Colonic mucosa (tissue), 4 donors: ENCODE measurements around the gene MYO7B. TPM values are rescaled to one million over a fixed set of nuclear protein-coding genes. Genes with fewer than 3 reads are reported as not detected.

Source experiments
- DNase-seq: peaks from one replicate; pipeline ENCODE4 v3.0.0-alpha.2; 2020
- H3K27ac ChIP-seq: fragments of 200-600 bp; one replicate; pipeline ENCODE4 v1.8.0; 2021
- H3K27me3 ChIP-seq: fragments of 200-600 bp; one replicate; pipeline ENCODE4 v1.8.0; 2021
- H3K36me3 ChIP-seq: fragments of 200-600 bp; one replicate; pipeline ENCODE4 v1.8.0; 2021
- H3K4me1 ChIP-seq: fragments of 200-600 bp; one replicate; pipeline ENCODE4 v1.8.0; 2021; ENCODE audit warnings: mild to moderate bottlenecking
- H3K4me3 ChIP-seq: fragments of 200-600 bp; one replicate; pipeline ENCODE4 v1.8.0; 2021
- H3K9ac ChIP-seq, 2 donors: one replicate each; pipeline ENCODE4 v1.7.0; 2013; ENCODE audit warnings: control low read depth in 2 of 2, low read depth in 2 of 2, low read length in 2 of 2
- H3K9me3 ChIP-seq: fragments of 200-600 bp; one replicate; pipeline ENCODE4 v1.8.0; 2021
- intact Hi-C: fragments of 100-400 bp; cut with DNase I; formaldehyde crosslinking; loops from one replicate; pipeline ENCODE4 v1.14.1; 2022
- total RNA-seq, 2 donors: library from RNA; stranded (reverse); fragmentation: NEBNext Ultra II Directional in 1 of 2; extraction: Animal tissue kit (Norgen Biotek cat#: 25700) in 1 of 2; gene quantifications; one replicate each; pipeline ENCODE4 v1.2.1, GENCODE V29; 2021
- TF ChIP-seq, protein P1 (sequence below): fragments of 200-600 bp; IDR thresholded peaks from one replicate; pipeline ENCODE4 v1.8.0; 2022; ENCODE audit warnings: antibody characterized with exemption, mild to moderate bottlenecking
- donor health status: healthy.
- donor health status: DM: no; HTN: no; CAD: no.
- donor health status: DM: no; HTN: no; CAD: no.

MYO7B gene
- total RNA-seq, 2 donors from 2014 or later: 159 to 218 TPM

DNA sequence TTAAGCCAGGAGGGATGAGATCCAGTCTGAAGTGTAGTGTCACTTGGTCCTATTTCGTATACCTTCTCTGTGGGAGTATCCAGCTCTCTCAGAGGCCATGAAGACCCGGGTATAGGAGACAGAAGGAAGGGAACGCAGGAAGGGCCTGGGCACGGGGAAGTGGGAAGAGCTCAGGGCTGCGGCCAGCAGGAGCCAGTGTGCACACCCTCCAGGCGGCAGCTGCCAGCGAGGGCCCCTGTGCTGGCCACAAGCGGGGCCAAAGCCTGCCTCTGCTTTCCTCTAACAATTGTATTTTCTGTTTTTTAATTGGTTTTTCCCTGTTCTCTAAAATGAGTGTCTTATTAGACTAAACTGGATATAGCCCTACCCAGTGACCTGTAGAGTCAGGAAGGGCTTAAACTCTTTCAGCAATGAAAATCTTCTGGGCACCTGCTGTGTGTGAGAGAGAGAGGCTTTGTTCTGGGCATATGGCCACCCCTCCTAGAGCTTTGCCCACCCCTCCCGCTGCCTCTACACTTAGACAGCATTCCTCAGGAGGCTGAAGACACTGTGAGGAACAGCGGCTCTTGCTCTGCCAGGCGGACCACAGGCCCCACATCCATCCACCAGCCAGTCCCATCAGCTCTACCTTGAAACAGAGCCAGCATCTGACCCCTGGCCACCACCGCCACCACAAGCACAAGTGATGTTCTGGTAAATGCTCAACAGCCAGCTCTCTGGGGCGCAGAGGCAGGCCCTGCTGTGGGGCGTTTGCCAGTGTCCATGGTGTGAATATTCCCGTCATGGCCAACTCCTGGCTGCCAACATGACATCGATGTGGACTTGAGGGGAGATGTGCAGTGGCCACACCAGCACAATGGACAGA lies 120.0 kb downstream of the MYO7B start:
- Histone ChIP-seq H3K4me3 (no peak overlapping the region), H3K9ac (no peak overlapping the region), H3K27ac (no peak overlapping the region), H3K9me3 (no peaks in the 10 kb centered on the region), H3K27me3 (no peaks in the 10 kb centered on the region), H3K36me3 (no peaks in the 10 kb centered on the region), H3K4me1 (no peaks in the 10 kb centered on the region)
- no peak for DNase-seq
- TF ChIP-seq, protein P1, sequence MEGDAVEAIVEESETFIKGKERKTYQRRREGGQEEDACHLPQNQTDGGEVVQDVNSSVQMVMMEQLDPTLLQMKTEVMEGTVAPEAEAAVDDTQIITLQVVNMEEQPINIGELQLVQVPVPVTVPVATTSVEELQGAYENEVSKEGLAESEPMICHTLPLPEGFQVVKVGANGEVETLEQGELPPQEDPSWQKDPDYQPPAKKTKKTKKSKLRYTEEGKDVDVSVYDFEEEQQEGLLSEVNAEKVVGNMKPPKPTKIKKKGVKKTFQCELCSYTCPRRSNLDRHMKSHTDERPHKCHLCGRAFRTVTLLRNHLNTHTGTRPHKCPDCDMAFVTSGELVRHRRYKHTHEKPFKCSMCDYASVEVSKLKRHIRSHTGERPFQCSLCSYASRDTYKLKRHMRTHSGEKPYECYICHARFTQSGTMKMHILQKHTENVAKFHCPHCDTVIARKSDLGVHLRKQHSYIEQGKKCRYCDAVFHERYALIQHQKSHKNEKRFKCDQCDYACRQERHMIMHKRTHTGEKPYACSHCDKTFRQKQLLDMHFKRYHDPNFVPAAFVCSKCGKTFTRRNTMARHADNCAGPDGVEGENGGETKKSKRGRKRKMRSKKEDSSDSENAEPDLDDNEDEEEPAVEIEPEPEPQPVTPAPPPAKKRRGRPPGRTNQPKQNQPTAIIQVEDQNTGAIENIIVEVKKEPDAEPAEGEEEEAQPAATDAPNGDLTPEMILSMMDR: no peak
- intact Hi-C loops: no loop called here

DNA sequence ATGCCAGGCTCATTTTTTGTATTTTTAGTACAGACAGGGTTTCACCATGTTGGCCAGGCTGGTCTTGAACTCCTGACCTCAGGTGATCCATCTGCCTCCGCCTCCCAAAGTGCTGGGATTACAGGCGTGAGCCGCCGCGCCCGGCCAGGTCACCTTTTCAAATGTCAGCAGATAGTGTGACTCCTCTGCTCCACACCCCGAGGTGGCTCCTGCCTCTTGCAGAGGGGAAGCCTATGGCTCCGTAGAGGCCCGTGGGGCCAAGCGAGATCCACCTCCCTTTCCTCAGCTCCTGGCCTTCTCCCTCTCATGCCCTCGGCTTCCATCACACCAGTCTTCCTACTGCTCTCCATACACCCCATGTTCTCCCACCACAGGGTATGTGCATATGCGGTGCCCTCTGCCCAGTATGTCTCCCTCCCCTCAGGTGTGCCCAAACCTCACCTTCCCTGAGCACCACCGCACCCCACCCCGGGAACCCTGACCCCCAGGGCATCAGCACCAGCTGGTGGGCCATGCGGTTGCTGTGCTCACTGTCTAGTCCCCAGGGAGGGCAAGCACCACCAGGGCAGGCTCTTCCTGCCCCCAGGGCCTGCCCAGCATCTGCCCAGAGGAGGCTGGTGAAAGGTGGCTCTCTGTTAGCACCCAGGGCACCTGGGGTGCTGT lies 121.2 kb downstream of the MYO7B start:
- intact Hi-C loops: no loop called here
- Histone ChIP-seq H3K4me1 (no peaks in the 10 kb centered on the region), H3K9me3 (no peaks in the 10 kb centered on the region), H3K4me3 (no peak overlapping the region), H3K27me3 (no peaks in the 10 kb centered on the region), H3K27ac (no peak overlapping the region), H3K36me3 (no peaks in the 10 kb centered on the region), H3K9ac (no peak overlapping the region)
- DNase-seq: no peak
- TF ChIP-seq, protein P1: no peak

DNA sequence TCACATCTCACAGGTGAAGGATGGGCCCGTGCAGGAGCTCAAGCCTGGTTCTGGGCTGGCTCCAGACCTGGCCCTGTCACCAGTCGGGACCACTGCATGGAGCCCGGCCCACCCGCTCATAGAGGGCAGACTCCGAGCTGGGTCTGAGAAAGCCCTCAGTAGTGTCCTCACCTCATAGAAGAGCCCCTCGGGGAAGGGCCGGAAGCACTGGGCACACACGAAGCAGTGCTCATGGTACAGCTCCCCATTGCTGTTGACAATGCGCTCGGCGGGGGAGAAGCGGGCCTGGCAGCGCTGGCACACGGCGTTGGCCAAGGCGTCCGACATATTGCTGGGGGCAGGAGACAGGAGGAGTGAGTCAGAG lies 121.7 kb downstream of the MYO7B start:
- no peaks in the 10 kb centered on the region for H3K4me1 ChIP-seq
- no peak overlapping the region for H3K4me3 ChIP-seq
- no peak overlapping the region for H3K27ac ChIP-seq
- H3K36me3 ChIP-seq: no peaks in the 10 kb centered on the region
- DNase-seq: no peak
- H3K27me3 ChIP-seq: no peaks in the 10 kb centered on the region
- no peaks in the 10 kb centered on the region for H3K9me3 ChIP-seq
- TF ChIP-seq, protein P1: no peak
- H3K9ac ChIP-seq: no peak overlapping the region
- intact Hi-C loops: no loop called here

DNA sequence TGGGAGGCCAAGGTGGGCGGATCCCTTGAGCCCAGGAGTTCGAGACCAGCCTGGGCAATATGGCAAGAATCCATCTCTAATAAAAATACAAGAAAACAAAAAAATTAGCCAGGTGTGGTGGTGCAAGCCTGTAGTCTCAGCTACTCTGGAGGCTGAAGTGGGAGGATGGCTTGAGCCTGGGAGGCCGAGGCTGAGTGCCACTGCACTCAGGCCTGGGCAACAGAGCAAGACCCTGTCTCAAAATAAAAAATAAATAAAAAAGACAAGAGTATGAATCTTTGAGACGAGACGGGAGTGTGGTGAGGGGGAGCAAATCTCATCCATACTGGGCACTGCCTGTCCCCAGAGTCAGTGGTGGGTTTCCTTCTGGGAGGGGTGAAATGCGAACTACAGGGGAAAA lies 122.7 kb downstream of the MYO7B start:
- H3K36me3 ChIP-seq: no peaks in the 10 kb centered on the region
- TF ChIP-seq, protein P1: no peak
- no peak overlapping the region for H3K9ac ChIP-seq
- no peak for DNase-seq
- H3K9me3 ChIP-seq: no peaks in the 10 kb centered on the region
- peaks cover 3% of the 10 kb centered on the region for H3K27me3 ChIP-seq
- H3K4me1 ChIP-seq: no peaks in the 10 kb centered on the region
- intact Hi-C loops: no loop called here
- peak overlapping the region; percentile 17 for H3K27ac ChIP-seq
- no peak overlapping the region for H3K4me3 ChIP-seq

DNA sequence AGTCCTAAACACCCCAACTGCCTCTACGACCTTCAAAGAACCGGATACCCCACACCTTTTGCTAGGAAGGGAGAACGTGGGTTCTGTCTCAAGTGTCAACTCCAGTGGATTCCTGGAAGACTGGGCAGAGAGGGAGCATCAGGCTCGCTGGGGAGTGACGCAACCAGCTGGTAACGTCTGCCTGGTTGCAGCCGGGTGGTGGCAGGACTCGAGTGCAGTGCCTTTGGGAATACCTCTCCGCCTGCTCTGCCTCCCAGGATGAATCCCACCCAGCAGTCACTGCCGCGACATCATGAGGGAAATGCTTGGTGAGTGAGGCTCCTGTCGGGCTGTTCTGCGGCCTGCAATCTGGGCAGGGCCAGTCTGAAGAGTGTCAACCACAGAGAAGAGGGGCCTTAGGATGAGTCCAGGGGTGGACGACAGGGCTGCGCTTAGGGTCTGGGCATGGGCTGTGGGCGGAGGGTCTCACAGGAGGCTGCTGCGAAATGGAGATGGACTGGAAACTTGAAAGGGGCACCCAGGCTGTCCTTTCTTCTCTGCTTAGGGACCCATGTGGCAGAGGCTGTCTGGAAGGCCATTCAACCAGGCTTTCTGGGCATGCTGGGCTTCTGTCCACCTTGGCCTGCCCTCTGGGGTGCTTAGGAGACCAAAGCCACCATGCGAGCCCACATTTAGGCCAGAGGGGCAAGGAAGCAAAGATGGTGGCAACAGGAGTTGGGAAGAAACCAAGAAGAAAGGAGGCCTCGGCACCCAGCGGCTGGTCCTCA lies 123.3 kb downstream of the MYO7B start:
- intact Hi-C loops: no loop called here

More for the DNA sequence above, 123.3 kb downstream of the MYO7B start:
- no peaks in the 10 kb centered on the region for H3K4me1 ChIP-seq
- DNase-seq: no peak
- H3K4me3 ChIP-seq: no peak overlapping the region
- peaks cover 10% of the 10 kb centered on the region for H3K27me3 ChIP-seq
- H3K9ac ChIP-seq: peak overlapping the region in 1 of 2 donors; percentile 24
- TF ChIP-seq, protein P1: no peak
- H3K36me3 ChIP-seq: no peaks in the 10 kb centered on the region
- H3K9me3 ChIP-seq: no peaks in the 10 kb centered on the region
- peak overlapping the region; percentile 17 for H3K27ac ChIP-seq
